HG03280 (cell line): ENCODE measurements around the gene PHLDB3.
"Not testable (repeated sequence)": the region's sequence is repeated elsewhere in the genome, so short reads cannot be mapped to it uniquely, and the experiment has no call there.

ENCODE experiments used
- ATAC-seq: cut with Tn5 transposase; IDR thresholded peaks from one replicate; pipeline ENCODE4 v1.9.1; 2021; ENCODE audit warnings: mild to moderate bottlenecking, moderate library complexity; ENCODE audit not compliant: unreplicated experiment

The PHLDB3 gene

GRCh38 chr19:43446746-43447489, 57.6 kb downstream of the PHLDB3 start:
- ATAC-seq = no peak

DNA sequence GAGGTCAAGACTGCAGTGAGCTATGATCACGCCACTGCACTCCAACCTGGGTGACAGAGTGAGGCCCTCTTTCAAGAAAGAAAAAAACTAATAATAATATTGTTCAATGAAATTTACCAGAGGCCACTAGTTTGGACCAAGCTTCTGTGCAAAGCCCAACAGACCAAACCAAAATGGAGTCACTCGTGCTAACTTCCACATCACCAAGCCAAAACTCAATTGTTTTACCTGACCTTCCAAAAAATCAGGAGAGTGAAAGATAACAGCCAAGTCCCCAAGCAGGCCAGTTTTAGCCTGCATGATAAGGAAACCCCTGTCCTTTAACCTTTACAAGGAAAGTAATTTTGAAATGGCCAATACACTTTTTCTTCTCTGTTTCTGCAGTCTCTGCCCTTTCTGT, 59.1 kb downstream of the PHLDB3 start:
- no peak for ATAC-seq

DNA sequence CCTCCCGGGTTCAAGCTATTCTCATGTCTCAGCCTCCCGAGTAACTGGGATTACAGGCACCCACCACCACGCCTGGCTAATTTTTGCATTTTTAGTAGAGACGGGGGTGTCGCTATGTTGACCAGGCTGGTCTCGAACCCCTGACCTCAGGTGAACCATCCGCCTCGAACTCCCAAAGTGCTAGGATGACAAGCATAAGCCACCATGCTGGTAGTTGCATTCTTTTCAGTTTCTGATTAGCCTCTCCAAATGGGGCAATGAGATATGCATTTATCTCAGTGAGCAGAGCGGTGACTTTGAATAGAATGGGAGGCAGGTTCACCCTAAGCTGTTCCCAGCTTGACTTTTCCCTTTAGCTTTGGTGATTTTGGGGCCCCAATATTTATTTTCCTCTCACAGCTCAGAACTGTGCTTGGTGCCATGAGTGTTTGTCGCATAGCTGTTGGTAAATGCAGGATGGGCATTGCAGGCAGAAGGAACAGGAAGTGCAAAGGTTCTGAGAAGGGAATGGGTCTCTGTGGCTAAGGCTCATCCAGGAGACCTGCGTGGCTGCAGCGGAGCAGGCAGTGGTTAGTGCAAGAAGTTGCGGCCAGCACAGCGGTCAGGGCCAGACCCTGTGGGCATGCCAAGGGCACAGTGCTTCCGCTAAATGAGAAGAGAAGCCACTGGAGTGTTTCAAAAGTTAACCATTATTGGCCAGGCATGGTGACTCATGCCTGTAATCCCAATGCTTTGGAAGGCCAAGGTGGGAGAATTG, 59.8 kb downstream of the PHLDB3 start:
- no peak for ATAC-seq

GRCh38 chr19:43444091-43444490, 60.5 kb downstream of the PHLDB3 start:
- ATAC-seq = not testable (repeated sequence)

GRCh38 chr19:43441716-43442115, 62.8 kb downstream of the PHLDB3 start:
- no peak for ATAC-seq

- no peak for ATAC-seq
Observed at GRCh38 chr19:43439709-43440063, 64.9 kb downstream of the PHLDB3 start.

GRCh38 chr19:43439032-43439708, 65.4 kb downstream of the PHLDB3 start:
- ATAC-seq = no peak

DNA sequence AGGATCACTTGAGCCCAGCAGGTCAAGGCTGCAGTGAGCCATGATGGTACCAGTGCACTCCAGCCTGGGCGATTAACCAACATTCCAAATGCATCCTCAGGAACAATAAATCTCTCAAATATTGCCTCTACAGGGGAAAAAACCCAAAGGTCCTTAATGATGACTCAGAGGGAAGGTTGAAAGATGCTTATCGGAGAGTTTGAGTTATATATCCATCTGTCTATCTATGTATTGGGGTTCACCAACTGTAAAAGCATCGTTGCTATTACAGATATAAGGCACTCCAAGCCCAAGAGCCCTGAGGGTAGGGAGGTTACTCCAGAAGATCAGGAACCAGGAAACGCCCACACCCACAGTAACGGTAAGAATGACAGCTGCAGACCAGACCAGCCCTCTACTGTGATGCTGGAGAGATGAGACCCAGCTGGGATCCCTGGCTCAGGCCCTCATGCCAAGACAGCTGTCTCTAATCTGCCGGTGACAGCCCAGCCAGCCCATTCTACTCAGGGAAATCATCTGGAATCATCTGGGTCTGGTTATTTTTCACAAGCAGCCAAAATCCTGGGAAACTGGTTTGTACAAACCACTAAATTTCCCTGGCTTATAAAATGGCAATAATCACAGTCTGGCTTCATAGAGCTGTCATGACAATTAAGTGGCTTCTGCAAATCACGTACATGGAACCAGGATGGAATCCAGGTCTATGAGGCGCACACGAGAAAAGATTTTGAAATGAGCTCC, 66.1 kb downstream of the PHLDB3 start:
- ATAC-seq = no peak

GRCh38 chr19:43437712-43438111, 66.8 kb downstream of the PHLDB3 start:
- no peak for ATAC-seq

GRCh38 chr19:43437284-43437683, 67.3 kb downstream of the PHLDB3 start:
- not testable (repeated sequence) for ATAC-seq

DNA sequence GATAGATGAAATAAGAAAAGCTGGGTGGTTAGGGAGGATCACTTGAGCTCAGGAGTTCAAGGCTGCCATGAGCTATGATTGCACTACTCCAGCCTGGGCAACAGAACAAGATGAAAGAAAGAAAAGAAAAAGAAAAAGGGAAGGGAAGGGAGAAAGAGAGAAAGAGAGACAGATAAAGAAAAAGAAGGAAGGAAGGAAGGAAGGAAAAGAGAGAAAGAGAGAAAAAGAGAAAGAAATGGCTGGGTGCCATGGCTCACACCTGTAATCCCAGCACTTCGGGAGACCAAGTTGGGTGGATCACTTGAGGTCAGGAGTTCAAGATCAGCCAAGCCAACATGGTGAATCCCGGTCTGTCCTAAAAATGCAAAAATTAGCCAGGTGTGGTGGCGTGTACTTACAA, 68.8 kb downstream of the PHLDB3 start:
- ATAC-seq = no peak

DNA sequence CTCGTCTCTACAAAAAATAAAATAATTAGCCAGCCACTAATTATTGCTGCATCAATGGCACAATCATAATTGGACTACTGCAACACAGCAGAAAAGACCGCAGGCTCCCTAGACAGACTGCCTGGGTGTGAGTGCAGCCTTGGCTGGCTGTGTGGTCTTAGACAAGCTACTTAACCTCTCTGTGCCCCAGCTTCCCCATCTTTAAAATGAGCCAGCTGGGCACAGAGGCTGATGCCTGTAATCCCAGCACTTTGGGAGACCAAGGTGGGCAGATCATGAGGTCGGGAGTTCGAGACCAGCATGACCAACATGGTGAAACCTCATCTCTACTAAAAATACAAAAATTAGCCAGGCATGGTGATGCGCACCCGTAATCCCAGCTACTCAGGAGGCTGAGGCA, 70.9 kb downstream of the PHLDB3 start:
- ATAC-seq = no peak

- ATAC-seq = no peak
Observed at GRCh38 chr19:43433358-43433673, 71.2 kb downstream of the PHLDB3 start.

DNA sequence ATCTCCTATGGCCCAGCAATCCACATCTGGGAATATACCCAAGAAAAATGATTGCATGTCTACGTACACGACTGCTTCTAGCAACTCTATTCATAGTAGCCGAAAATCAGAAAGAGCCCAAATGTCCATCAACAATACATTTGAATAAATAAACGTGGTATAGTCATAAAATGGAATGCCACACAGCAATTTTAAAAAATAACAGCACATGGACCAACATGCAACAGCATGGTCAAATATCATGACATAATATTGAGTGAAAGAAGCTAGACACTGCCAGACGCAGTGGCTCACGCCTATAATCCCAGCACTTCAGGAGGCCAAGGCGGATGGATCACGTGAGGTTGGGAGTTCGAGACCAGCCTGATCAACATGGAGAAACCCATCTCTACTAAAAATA, 73.6 kb downstream of the PHLDB3 start:
- ATAC-seq = no peak

DNA sequence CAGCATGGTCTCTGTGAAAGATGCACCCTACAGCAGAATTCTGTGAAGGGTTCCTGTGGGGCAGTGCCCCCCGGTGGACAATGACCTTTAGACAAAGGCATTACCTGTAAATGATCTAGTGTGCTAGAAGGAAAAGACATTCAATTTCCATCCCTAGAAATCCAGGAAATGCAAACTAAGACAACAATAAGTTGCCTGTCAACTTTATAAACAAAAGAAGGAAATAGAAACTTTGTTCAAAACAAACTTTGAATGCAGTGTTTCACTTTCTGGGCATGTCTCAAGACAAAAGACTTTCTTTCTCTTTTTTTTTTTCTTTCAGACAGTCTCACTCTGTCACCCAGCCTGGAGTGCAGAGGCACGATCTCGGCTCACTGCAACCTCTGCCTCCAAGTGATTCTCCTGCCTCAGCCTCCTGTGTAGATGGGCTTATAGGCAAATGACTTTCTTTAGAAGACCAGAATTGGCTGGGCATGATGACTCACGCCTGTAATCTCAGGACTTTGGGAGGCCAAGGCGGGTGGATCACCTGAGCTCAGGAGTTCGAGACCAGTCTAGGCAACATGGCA, 74.3 kb downstream of the PHLDB3 start:
- no peak for ATAC-seq

- ATAC-seq = no peak
Observed at GRCh38 chr19:43429395-43429794, 75.2 kb downstream of the PHLDB3 start.

- ATAC-seq = no peak
Observed at GRCh38 chr19:43425567-43426392, 78.8 kb downstream of the PHLDB3 start.
